Subcutaneous adipose tissue (tissue), 4 donors: Measurements from ENCODE around the gene RAI14. TPM values are rescaled to one million over a fixed set of nuclear protein-coding genes. Genes with fewer than 3 reads are reported as not detected.

Experiments used
- CTCF ChIP-seq: fragments of 450-650 bp; IDR thresholded peaks from one replicate; pipeline ENCODE4 v1.5.1; 2016; ENCODE audit warnings: low read depth, mild to moderate bottlenecking, control low read depth, antibody characterized with exemption, moderate library complexity
- total RNA-seq, 4 donors: library from RNA; depleted of rRNA; stranded (reverse); fragments of >200 nt; gene quantifications; one replicate each; pipeline ENCODE4 v1.1.0, GENCODE V29; 2016

The RAI14 gene
- total RNA-seq, 4 donors from 2014 or later = 8.6 to 25.0 (median 13.2) TPM

- TF ChIP-seq CTCF = no peak
Observed at GRCh38 chr5:34656700-34657273, 659 bp downstream of the RAI14 start.

- TF ChIP-seq CTCF = no peak
Observed at GRCh38 chr5:34657274-34657921, 1.3 kb downstream of the RAI14 start.

- TF ChIP-seq CTCF = no peak
Observed at GRCh38 chr5:34657988-34658387, 1.9 kb downstream of the RAI14 start.

GRCh38 chr5:34659168-34659567, 3.0 kb downstream of the RAI14 start:
- TF ChIP-seq CTCF = no peak

GRCh38 chr5:34660444-34660843, 4.3 kb downstream of the RAI14 start:
- no peak for TF ChIP-seq CTCF

GRCh38 chr5:34663771-34664496, 7.8 kb downstream of the RAI14 start:
- no peak for TF ChIP-seq CTCF

- no peak for TF ChIP-seq CTCF
Observed at GRCh38 chr5:34666392-34667080, 10.4 kb downstream of the RAI14 start.
